Activated CD8-positive, alpha-beta T cell treated with anti-CD3 and anti-CD28 coated beads for 36 hours (primary cell): Measurements from ENCODE around the gene OAS1. TPM values are rescaled to one million over a fixed set of nuclear protein-coding genes. Genes with fewer than 3 reads are reported as not detected.
"Not testable (repeated sequence)": the region's sequence is repeated elsewhere in the genome, so short reads cannot be mapped to it uniquely, and the experiment has no call there.

Experiments used
- ATAC-seq: fragments of 200-7000 bp; cut with Tn5 transposase; one replicate; pipeline ENCODE4 v1.10.0; 2021; ENCODE audit warnings: mild to moderate bottlenecking, moderate library complexity
- CTCF ChIA-PET: fragments of 350-600 bp; sonication (Branson Sonifier 250); formaldehyde crosslinking; loops from one replicate; lab custom pipeline; 2021; ENCODE audit warnings: antibody characterized with exemption; lab: Charles Lee
- POLR2A ChIA-PET: fragments of 350-600 bp; sonication (Branson Sonifier 250); formaldehyde crosslinking; loops from one replicate; lab custom pipeline; 2021; ENCODE audit warnings: antibody characterized with exemption; lab: Charles Lee
- DNase-seq: peaks from one replicate; pipeline ENCODE4 v3.0.0-alpha.2; 2020
- H3K27ac Mint-ChIP-seq: one replicate; pipeline ENCODE4 v1.8.0; 2021; ENCODE audit warnings: mild to moderate bottlenecking, mixed read lengths
- H3K27me3 Mint-ChIP-seq: one replicate; pipeline ENCODE4 v1.8.0; 2021; ENCODE audit warnings: mixed read lengths
- H3K36me3 Mint-ChIP-seq: one replicate; pipeline ENCODE4 v1.8.0; 2021; ENCODE audit warnings: low read depth, mixed read lengths
- H3K4me1 Mint-ChIP-seq: one replicate; pipeline ENCODE4 v1.8.0; 2021; ENCODE audit warnings: low read depth, mixed read lengths
- H3K4me3 Mint-ChIP-seq: one replicate; pipeline ENCODE4 v1.8.0; 2021; ENCODE audit warnings: mild to moderate bottlenecking, moderate library complexity, mixed read lengths
- H3K9me3 Mint-ChIP-seq: one replicate; pipeline ENCODE4 v1.8.0; 2021; ENCODE audit warnings: mixed read lengths
- CTCF ChIP-seq: fragments of 200-600 bp; IDR thresholded peaks from one replicate; pipeline ENCODE4 v1.8.0; 2022; ENCODE audit warnings: antibody characterized with exemption, mild to moderate bottlenecking
- intact Hi-C: fragments of 100-400 bp; cut with micrococcal nuclease; formaldehyde crosslinking; loops from one replicate; pipeline ENCODE4 v1.10.0; 2022
- total RNA-seq, 2 experiments: library from RNA; stranded (reverse); gene quantifications; one replicate each; pipeline ENCODE4 v1.2.3, GENCODE V29; 2021

The OAS1 gene
- total RNA-seq, 2 experiments from 2014 or later: 22.7 to 26.8 TPM

GRCh38 chr12:112909693-112910092, 2.9 kb downstream of the OAS1 start:
- no peak overlapping the region for H3K4me3 Mint-ChIP-seq
- peaks cover 11% of the 10 kb centered on the region for H3K9me3 Mint-ChIP-seq
- no peak overlapping the region for H3K27ac Mint-ChIP-seq
- no peak for ATAC-seq
- no peak for TF ChIP-seq CTCF
- POLR2A ChIA-PET: interaction anchor here (1.5 to 3.8 kb wide), 2 partner anchors 69 to 78 kb away, joined by 3 to 28 read pairs; partner anchors contain the start of gene OAS2
- peaks cover 40% of the 10 kb centered on the region for H3K4me1 Mint-ChIP-seq
- CTCF ChIA-PET: interaction anchor here (1.5 to 4.5 kb wide), 2 partner anchors 10 to 83 kb away, joined by 3 to 20 read pairs; no protein-coding TSS in a partner anchor
- no peaks in the 10 kb centered on the region for H3K27me3 Mint-ChIP-seq
- DNase-seq: no peak
- peaks cover 23% of the 10 kb centered on the region for H3K36me3 Mint-ChIP-seq
- intact Hi-C loops: no loop called here

- peaks cover 17% of the 10 kb centered on the region for H3K4me1 Mint-ChIP-seq
- ChIA-PET CTCF (no interaction called here), POLR2A (no interaction called here)
- no peak for DNase-seq
- peaks cover 11% of the 10 kb centered on the region for H3K9me3 Mint-ChIP-seq
- TF ChIP-seq CTCF: no peak
- no peak overlapping the region for H3K27ac Mint-ChIP-seq
- ATAC-seq: no peak
- no peak overlapping the region for H3K4me3 Mint-ChIP-seq
- intact Hi-C loops: no loop called here
- no peaks in the 10 kb centered on the region for H3K27me3 Mint-ChIP-seq
- H3K36me3 Mint-ChIP-seq: peaks cover 38% of the 10 kb centered on the region
Observed at GRCh38 chr12:112913038-112913688, 6.4 kb downstream of the OAS1 start.

GRCh38 chr12:112913888-112914287, 7.1 kb downstream of the OAS1 start:
- Mint-ChIP-seq H3K9me3 (peaks cover 11% of the 10 kb centered on the region), H3K36me3 (peaks cover 40% of the 10 kb centered on the region), H3K4me1 (peaks cover 10% of the 10 kb centered on the region)
- DNase-seq, intact Hi-C loops, ATAC-seq, H3K4me3 Mint-ChIP-seq, H3K27ac Mint-ChIP-seq, H3K27me3 Mint-ChIP-seq, POLR2A ChIA-PET: not testable (repeated sequence)
- CTCF ChIA-PET: interaction anchor here (0.9 kb wide), 1 partner anchor 204 kb away, joined by 3 read pairs; no protein-coding TSS in a partner anchor

- Mint-ChIP-seq H3K36me3 (peaks cover 42% of the 10 kb centered on the region), H3K4me3 (no peak overlapping the region), H3K9me3 (peaks cover 11% of the 10 kb centered on the region), H3K27me3 (no peaks in the 10 kb centered on the region), H3K4me1 (no peaks in the 10 kb centered on the region), H3K27ac (no peak overlapping the region)
- TF ChIP-seq CTCF: no peak
- DNase-seq: no peak
- ChIA-PET CTCF (interaction anchor here (1.2 kb wide), 1 partner anchor 16 kb away, joined by 5 read pairs; no protein-coding TSS in a partner anchor), POLR2A (interaction anchor here (1.1 kb wide), 1 partner anchor 15 kb away, joined by 4 read pairs; no protein-coding TSS in a partner anchor)
- intact Hi-C loops: no loop called here
- ATAC-seq: no peak
Observed at GRCh38 chr12:112916270-112916669, 9.5 kb downstream of the OAS1 start.

GRCh38 chr12:112919121-112919520, 12.4 kb downstream of the OAS1 start:
- intact Hi-C loops: no loop called here
- Mint-ChIP-seq H3K4me1 (no peaks in the 10 kb centered on the region), H3K4me3 (no peak overlapping the region), H3K36me3 (peaks cover 24% of the 10 kb centered on the region), H3K27ac (no peak overlapping the region), H3K9me3 (peaks cover 3% of the 10 kb centered on the region), H3K27me3 (no peaks in the 10 kb centered on the region)
- DNase-seq (no peak), ATAC-seq (no peak)
- ChIA-PET CTCF (interaction anchor here (0.7 kb wide), 1 partner anchor 12 kb away, joined by 3 read pairs; the partner anchor contains the start of gene OAS1), POLR2A (no interaction called here)
- TF ChIP-seq CTCF: no peak
